ENCODE data around the gene C19orf38.

- TF ChIP-seq CTCF (IDR thresholded peaks at IDR 0.05) (no peak), POLR2A (IDR thresholded peaks at IDR 0.05) (no peak)
Observed at GRCh38 chr19:10818301-10819123, 29.7 kb upstream of the C19orf38 start.

All from lower leg skin (tissue), 3 donors.